Ishikawa (cell line): ENCODE data around the gene GCC2.

Experiments used
- CEBPB ChIP-seq: IDR thresholded peaks from 2 replicates; pipeline ENCODE4 v1.6.1; 2012
- EP300 ChIP-seq: IDR thresholded peaks from 2 replicates; pipeline ENCODE4 v1.6.1; 2012; ENCODE audit warnings: borderline replicate concordance
- RAD21 ChIP-seq: IDR thresholded peaks from 2 replicates; pipeline ENCODE4 v1.6.1; 2012; ENCODE audit warnings: low read depth
- TAF1 ChIP-seq: IDR thresholded peaks from 2 replicates; pipeline ENCODE4 v1.6.1; 2012; ENCODE audit warnings: low read depth, mild to moderate bottlenecking
- TCF12 ChIP-seq: IDR thresholded peaks from 2 replicates; pipeline ENCODE4 v1.6.1; 2012; ENCODE audit warnings: low read depth
- TEAD4 ChIP-seq: IDR thresholded peaks from 2 replicates; pipeline ENCODE4 v1.6.1; 2012
- ZBTB7A ChIP-seq: IDR thresholded peaks from 2 replicates; pipeline ENCODE4 v1.6.1; 2012; ENCODE audit warnings: low read depth
- TF ChIP-seq, protein P1 (sequence below): IDR thresholded peaks from 2 replicates; pipeline ENCODE4 v1.6.1; 2012

DNA sequence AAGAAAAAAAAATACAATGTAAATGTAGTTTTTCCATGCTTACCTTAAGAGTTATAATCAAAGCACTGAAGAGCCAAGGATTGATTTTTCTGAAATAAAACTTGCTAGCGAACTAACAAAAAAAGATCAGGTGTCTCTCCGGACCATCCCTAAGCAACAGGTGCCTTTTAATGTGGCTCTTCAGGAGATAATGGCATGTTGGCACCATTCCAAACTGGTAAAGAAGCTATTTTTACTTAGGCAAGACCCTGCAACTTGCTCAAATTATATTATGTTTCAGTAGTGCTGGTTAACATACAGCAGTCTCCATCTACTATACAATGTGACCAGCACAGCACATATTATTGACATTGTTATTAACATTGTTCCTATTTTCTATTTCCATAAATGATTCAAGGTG is 2.3 kb upstream of the GCC2 start:
- no peak for TF ChIP-seq TAF1
- TF ChIP-seq TCF12, result no peak
- no peak for TF ChIP-seq ZBTB7A
- no peak for TF ChIP-seq EP300
- no peak for TF ChIP-seq CEBPB
- no peak for TF ChIP-seq TEAD4
- no peak for TF ChIP-seq RAD21
- TF ChIP-seq, protein P1, sequence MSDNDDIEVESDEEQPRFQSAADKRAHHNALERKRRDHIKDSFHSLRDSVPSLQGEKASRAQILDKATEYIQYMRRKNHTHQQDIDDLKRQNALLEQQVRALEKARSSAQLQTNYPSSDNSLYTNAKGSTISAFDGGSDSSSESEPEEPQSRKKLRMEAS, result no peak
